Karpas-422 (cell line): ENCODE results near the gene MEF2A. TPM values are rescaled to one million over a fixed set of nuclear protein-coding genes. Genes with fewer than 3 reads are reported as not detected.
"Not testable (repeated sequence)": the region's sequence is repeated elsewhere in the genome, so short reads cannot be mapped to it uniquely, and the experiment has no call there.

Experiments used
- DNase-seq: peaks from one replicate; pipeline ENCODE4 v3.0.0-alpha.2; 2015
- H2AFZ ChIP-seq: fragments of 200-600 bp; sonication (generic); 2 replicates; pipeline ENCODE4 v1.6.1; 2014; ENCODE audit warnings: antibody characterized with exemption, low read length, mixed read lengths
- H3K27ac ChIP-seq: fragments of 200-600 bp; sonication (generic); 2 replicates; pipeline ENCODE4 v1.5.1; 2014; ENCODE audit warnings: mild to moderate bottlenecking, low read length, moderate library complexity
- H3K27me3 ChIP-seq: fragments of 200-600 bp; sonication (generic); 2 replicates; pipeline ENCODE4 v1.6.1; 2014; ENCODE audit warnings: low read length, mixed read lengths
- H3K36me3 ChIP-seq: fragments of 200-600 bp; sonication (generic); 2 replicates; pipeline ENCODE4 v1.6.1; 2014; ENCODE audit warnings: low read length, mixed read lengths; ENCODE audit not compliant: insufficient read depth
- H3K4me1 ChIP-seq: fragments of 200-600 bp; sonication (generic); 2 replicates; pipeline ENCODE4 v1.6.1; 2014; ENCODE audit warnings: mild to moderate bottlenecking, low read length, mixed read lengths
- H3K4me2 ChIP-seq: fragments of 200-600 bp; sonication (generic); 2 replicates; pipeline ENCODE4 v1.6.1; 2014; ENCODE audit warnings: low read length, low read depth, mild to moderate bottlenecking; ENCODE audit not compliant: poor library complexity, severe bottlenecking
- H3K4me3 ChIP-seq: fragments of 200-600 bp; sonication (generic); 2 replicates; pipeline ENCODE4 v1.5.1; 2014; ENCODE audit warnings: mild to moderate bottlenecking, antibody characterized with exemption, low read length, mixed read lengths
- H3K79me2 ChIP-seq: fragments of 200-600 bp; sonication (generic); 2 replicates; pipeline ENCODE4 v1.6.1; 2014; ENCODE audit warnings: mild to moderate bottlenecking, low read length, mixed read lengths
- H3K9ac ChIP-seq: fragments of 200-600 bp; sonication (generic); 2 replicates; pipeline ENCODE4 v1.6.0; 2014; ENCODE audit warnings: low read length
- H3K9me2 ChIP-seq: fragments of 200-600 bp; sonication (generic), shearing (Covaris generic); replicated peaks from 2 replicates; pipeline ENCODE4 v1.6.0; 2014; ENCODE audit warnings: mild to moderate bottlenecking, low read length, moderate library complexity; ENCODE audit not compliant: insufficient read depth
- H3K9me3 ChIP-seq: fragments of 300-700, 200-600 bp; sonication (generic); 2 replicates; pipeline ENCODE4 v1.6.1; 2014; ENCODE audit warnings: low read length, mixed read lengths
- H4K20me1 ChIP-seq: fragments of 200-600 bp; sonication (generic); 2 replicates; pipeline ENCODE4 v1.6.1; 2014; ENCODE audit warnings: mild to moderate bottlenecking, antibody characterized with exemption, low read length, low read depth; ENCODE audit not compliant: insufficient read depth
- total RNA-seq: library from RNA; depleted of rRNA; stranded (reverse); fragments of >200 nt; shearing (Covaris generic); gene quantifications from 2 replicates; pipeline ENCODE4 v1.2.3, GENCODE V29; 2014; ENCODE audit warnings: low replicate concordance

Gene MEF2A
- total RNA-seq, 1 experiment from 2014 or later, result 144 TPM

GRCh38 chr15:99645543-99645935 lies 79.8 kb downstream of the MEF2A start:
- Histone ChIP-seq H3K79me2 (peaks cover 90% of the 10 kb centered on the region), H3K4me2 (no peak overlapping the region), H3K36me3 (peaks cover 73% of the 10 kb centered on the region), H3K27me3 (no peaks in the 10 kb centered on the region), H4K20me1 (no peaks in the 10 kb centered on the region), H2AFZ (no peak overlapping the region), H3K9me3 (0 out of 2 replicates have a peak, but pooled peaks cover 6% of the 10 kb centered on the region), H3K4me1 (peaks cover 4% of the 10 kb centered on the region; the same call in 1 of the 2 replicates), H3K9ac (no peak overlapping the region), H3K9me2 (no peaks in the 10 kb centered on the region), H3K27ac (no peak overlapping the region), H3K4me3 (no peak overlapping the region)
- DNase-seq, result no peak

GRCh38 chr15:99645951-99646350 lies 80.2 kb downstream of the MEF2A start:
- Histone ChIP-seq H3K9me3 (0 out of 2 replicates have a peak, but pooled peaks cover 6% of the 10 kb centered on the region), H3K9ac (no peak overlapping the region), H4K20me1 (no peaks in the 10 kb centered on the region), H3K27me3 (no peaks in the 10 kb centered on the region), H3K4me1 (peaks cover 5% of the 10 kb centered on the region; the same call in 1 of the 2 replicates), H3K9me2 (no peaks in the 10 kb centered on the region), H3K79me2 (peaks cover 90% of the 10 kb centered on the region), H3K36me3 (peaks cover 69% of the 10 kb centered on the region), H3K4me2 (no peak overlapping the region), H2AFZ (no peak overlapping the region), H3K4me3 (no peak overlapping the region), H3K27ac (no peak overlapping the region)
- no peak for DNase-seq

GRCh38 chr15:99651023-99651807 lies 85.4 kb downstream of the MEF2A start:
- Histone ChIP-seq H2AFZ (no peak overlapping the region), H3K27ac (no peak overlapping the region), H3K4me3 (no peak overlapping the region), H3K9ac (no peak overlapping the region), H3K4me2 (no peak overlapping the region), H3K79me2 (peaks cover 88% of the 10 kb centered on the region), H3K27me3 (no peaks in the 10 kb centered on the region), H4K20me1 (no peaks in the 10 kb centered on the region), H3K36me3 (peaks cover 31% of the 10 kb centered on the region; the same call in 1 of the 2 replicates), H3K4me1 (peaks cover 18% of the 10 kb centered on the region), H3K9me3 (0 out of 2 replicates have a peak, but pooled peaks cover 1% of the 10 kb centered on the region), H3K9me2 (no peaks in the 10 kb centered on the region)
- DNase-seq, result no peak

- Histone ChIP-seq H3K36me3 (peaks cover 41% of the 10 kb centered on the region), H4K20me1 (no peaks in the 10 kb centered on the region), H2AFZ (no peak overlapping the region), H3K9me2 (no peaks in the 10 kb centered on the region), H3K9ac (no peak overlapping the region), H3K27me3 (no peaks in the 10 kb centered on the region), H3K4me1 (peaks cover 12% of the 10 kb centered on the region), H3K9me3 (no peaks in the 10 kb centered on the region), H3K4me3 (no peak overlapping the region), H3K79me2 (peaks cover 94% of the 10 kb centered on the region), H3K27ac (no peak overlapping the region), H3K4me2 (no peak overlapping the region)
- no peak for DNase-seq
Observed at GRCh38 chr15:99656205-99656604, 90.4 kb downstream of the MEF2A start.

GRCh38 chr15:99657996-99658395 lies 92.2 kb downstream of the MEF2A start:
- H2AFZ ChIP-seq, result no peak overlapping the region
- H3K36me3 ChIP-seq, result peaks cover 39% of the 10 kb centered on the region
- no peak overlapping the region for H3K4me2 ChIP-seq
- no peak for DNase-seq
- H3K9me3 ChIP-seq, result no peaks in the 10 kb centered on the region
- no peaks in the 10 kb centered on the region for H3K27me3 ChIP-seq
- H4K20me1 ChIP-seq, result no peaks in the 10 kb centered on the region
- no peak overlapping the region for H3K27ac ChIP-seq
- no peak overlapping the region for H3K9ac ChIP-seq
- no peaks in the 10 kb centered on the region for H3K9me2 ChIP-seq
- peaks cover 90% of the 10 kb centered on the region for H3K79me2 ChIP-seq
- no peak overlapping the region for H3K4me3 ChIP-seq
- H3K4me1 ChIP-seq, result no peaks in the 10 kb centered on the region

GRCh38 chr15:99662903-99663302 lies 97.1 kb downstream of the MEF2A start:
- no peak overlapping the region for H3K27ac ChIP-seq
- no peaks in the 10 kb centered on the region for H3K4me1 ChIP-seq
- peaks cover 80% of the 10 kb centered on the region for H3K79me2 ChIP-seq
- no peak for DNase-seq
- no peaks in the 10 kb centered on the region for H3K27me3 ChIP-seq
- no peak overlapping the region for H3K4me2 ChIP-seq
- peaks cover 45% of the 10 kb centered on the region for H3K36me3 ChIP-seq
- no peak overlapping the region for H3K4me3 ChIP-seq
- no peak overlapping the region for H3K9ac ChIP-seq
- H2AFZ ChIP-seq, result no peak overlapping the region
- H3K9me3 ChIP-seq, result no peaks in the 10 kb centered on the region
- H3K9me2 ChIP-seq, result no peaks in the 10 kb centered on the region
- no peaks in the 10 kb centered on the region for H4K20me1 ChIP-seq

- not testable (repeated sequence) for H3K4me1 ChIP-seq, H3K9me3 ChIP-seq, H4K20me1 ChIP-seq, H2AFZ ChIP-seq, H3K27ac ChIP-seq, DNase-seq, H3K4me3 ChIP-seq, H3K27me3 ChIP-seq, H3K9me2 ChIP-seq, H3K9ac ChIP-seq, H3K4me2 ChIP-seq
- H3K36me3 ChIP-seq, result peaks cover 28% of the 10 kb centered on the region
- H3K79me2 ChIP-seq, result peaks cover 70% of the 10 kb centered on the region
Observed at GRCh38 chr15:99666073-99666472, 100.3 kb downstream of the MEF2A start.

GRCh38 chr15:99668533-99669182 lies 102.9 kb downstream of the MEF2A start:
- no peak overlapping the region for H3K27ac ChIP-seq
- H2AFZ ChIP-seq, result no peak overlapping the region
- peaks cover 37% of the 10 kb centered on the region for H3K36me3 ChIP-seq
- no peak overlapping the region for H3K9ac ChIP-seq
- H3K4me2 ChIP-seq, result no peak overlapping the region
- H3K9me3 ChIP-seq, result no peaks in the 10 kb centered on the region
- H3K9me2 ChIP-seq, result no peaks in the 10 kb centered on the region
- DNase-seq, result no peak
- H3K4me3 ChIP-seq, result no peak overlapping the region
- H3K79me2 ChIP-seq, result peaks cover 69% of the 10 kb centered on the region
- no peaks in the 10 kb centered on the region for H4K20me1 ChIP-seq
- no peaks in the 10 kb centered on the region for H3K4me1 ChIP-seq
- no peaks in the 10 kb centered on the region for H3K27me3 ChIP-seq
